Activated CD4-positive, alpha-beta T cell treated with anti-CD3 and anti-CD28 coated beads, Interleukin-2, amount 50 U/mL, for 24 hours (primary cell): ENCODE results near the gene MYT1.

ENCODE experiments used
- DNase-seq, 2 donors: peaks; one replicate each; pipeline ENCODE4 v3.0.0-alpha.2; 2020; ENCODE audit warnings: low read depth in 1 of 2, low spot score in 1 of 2

MYT1 gene

GRCh38 chr20:64188682-64189529 lies 24.7 kb downstream of the MYT1 start:
- DNase-seq = no peak

GRCh38 chr20:64189530-64189966 lies 25.3 kb downstream of the MYT1 start:
- DNase-seq = no peak

- DNase-seq = no peak
Observed at GRCh38 chr20:64189986-64190385, 25.7 kb downstream of the MYT1 start.

GRCh38 chr20:64191002-64191401 lies 26.8 kb downstream of the MYT1 start:
- no peak for DNase-seq

DNA sequence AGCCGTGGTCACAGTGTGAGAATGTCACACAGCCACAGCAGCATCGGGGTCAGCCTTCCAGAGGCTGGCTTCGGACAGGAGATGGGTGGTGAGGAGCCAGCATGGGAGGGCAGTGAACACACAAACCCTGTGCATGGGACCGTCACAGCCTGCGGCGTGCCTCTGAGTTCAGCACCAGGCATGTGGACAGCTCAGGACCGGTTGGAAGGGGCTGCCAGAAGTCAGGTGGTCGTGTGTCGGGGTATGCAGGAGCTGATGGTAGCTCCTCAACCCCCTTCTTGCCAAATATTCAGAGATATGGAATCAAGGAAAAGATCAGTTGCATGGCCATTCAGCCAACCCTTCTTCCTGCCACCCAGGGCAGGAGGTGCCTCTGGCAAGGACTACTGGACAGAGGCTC lies 28.2 kb downstream of the MYT1 start:
- DNase-seq = no peak

DNA sequence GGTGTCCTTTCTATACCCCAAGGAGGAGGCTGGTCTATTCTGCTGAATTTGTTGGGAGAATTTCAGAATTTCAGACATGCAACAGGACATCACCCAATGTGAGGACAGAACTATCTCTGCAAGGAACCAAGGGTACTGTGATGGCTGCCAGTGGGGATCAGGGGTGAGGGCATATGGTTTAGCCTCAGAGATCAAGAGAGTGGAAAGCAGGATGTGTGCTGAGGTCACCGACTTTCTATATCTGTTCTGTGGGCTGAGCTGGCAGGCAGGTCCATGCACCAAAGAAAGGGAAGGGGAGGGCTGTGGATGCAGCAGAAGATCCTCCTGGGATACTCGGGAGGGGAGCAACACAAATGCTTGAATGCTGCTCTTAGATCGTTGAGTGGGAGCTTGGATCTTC lies 28.8 kb downstream of the MYT1 start:
- no peak for DNase-seq

DNA sequence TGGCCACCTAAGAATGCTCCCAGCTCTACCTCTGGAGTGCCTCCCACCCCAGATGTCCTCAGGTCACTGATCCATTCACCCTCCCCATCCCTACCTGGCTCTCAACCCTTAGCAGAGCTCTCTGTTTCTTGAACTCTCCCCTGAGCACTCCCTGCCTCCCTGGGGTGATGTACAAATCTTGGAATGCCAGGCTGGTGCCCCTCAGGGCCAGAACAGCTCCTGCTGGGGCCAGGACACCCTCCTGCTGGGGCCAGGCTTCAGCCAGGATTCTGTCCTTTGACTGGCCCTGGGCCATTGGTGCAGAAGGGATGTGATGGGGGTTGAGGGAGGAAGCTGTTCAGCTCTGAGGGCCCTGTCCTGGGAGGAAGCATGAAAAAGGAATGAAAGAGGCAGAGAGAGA lies 30.0 kb downstream of the MYT1 start:
- DNase-seq = no peak

DNA sequence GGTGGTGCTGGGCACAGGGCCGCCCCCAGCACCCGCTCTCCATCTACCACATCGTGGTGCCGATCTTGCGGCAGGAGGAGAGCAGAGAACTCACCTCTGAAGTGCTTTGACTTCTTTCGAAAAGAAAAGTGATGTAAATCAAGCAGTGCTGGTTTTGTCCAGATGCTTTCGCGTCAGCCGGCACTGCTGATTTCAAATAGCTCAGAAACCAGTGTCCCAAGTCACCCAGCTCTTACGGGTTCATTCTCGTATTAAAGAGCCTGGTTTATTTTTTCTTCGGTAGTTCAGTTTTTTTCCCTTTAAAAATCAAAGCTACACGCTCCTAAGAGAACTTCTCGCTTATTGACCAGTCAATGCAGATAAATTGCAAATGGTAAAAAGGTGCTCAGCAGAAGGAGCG lies 32.1 kb downstream of the MYT1 start:
- no peak for DNase-seq

DNA sequence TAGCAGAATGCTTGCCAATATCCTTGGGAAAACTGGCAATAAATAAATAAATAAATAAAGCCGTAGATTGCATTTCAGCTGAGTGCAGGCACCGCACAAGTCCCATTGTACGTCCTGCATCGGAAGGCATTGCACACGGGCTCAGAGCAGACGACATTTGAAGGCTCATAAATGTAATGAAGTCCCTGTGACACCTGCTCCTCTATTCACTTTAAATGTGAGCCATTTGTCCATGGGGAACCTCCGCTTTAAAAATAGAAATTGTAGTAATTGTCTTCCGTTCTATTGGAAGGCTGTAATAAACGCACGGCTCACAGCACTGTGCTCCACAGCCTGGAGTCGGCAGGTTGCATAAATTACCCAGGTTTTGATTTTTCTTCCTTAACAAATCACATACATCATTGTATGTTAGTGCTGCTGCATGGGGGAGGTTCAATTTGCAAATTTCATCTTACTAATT lies 32.6 kb downstream of the MYT1 start:
- no peak for DNase-seq

- no peak for DNase-seq
Observed at GRCh38 chr20:64198347-64198746, 34.1 kb downstream of the MYT1 start.

GRCh38 chr20:64199395-64199794 lies 35.1 kb downstream of the MYT1 start:
- no peak for DNase-seq

GRCh38 chr20:64200740-64201139 lies 36.5 kb downstream of the MYT1 start:
- no peak for DNase-seq

DNA sequence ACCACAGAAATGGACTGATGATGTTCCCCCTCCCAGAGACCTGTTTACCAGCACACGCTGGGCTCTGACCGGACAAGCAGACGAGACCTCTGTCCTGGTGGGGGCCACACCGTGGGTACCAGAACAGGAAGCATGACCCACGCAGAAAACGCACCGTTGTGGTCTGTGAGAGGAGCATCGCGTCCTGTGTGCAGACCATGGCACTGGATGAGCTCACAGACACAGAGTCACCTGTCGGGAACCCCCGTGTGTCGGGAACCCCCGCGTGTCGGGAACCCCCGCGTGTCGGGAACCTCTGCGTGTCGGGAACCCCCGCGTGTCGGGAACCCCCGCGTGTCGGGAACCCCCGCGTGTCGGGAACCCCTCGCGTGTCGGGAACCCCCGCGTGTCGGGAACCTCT lies 37.4 kb downstream of the MYT1 start:
- DNase-seq = no peak

GRCh38 chr20:64203037-64203777 lies 39.0 kb downstream of the MYT1 start:
- no peak for DNase-seq

DNA sequence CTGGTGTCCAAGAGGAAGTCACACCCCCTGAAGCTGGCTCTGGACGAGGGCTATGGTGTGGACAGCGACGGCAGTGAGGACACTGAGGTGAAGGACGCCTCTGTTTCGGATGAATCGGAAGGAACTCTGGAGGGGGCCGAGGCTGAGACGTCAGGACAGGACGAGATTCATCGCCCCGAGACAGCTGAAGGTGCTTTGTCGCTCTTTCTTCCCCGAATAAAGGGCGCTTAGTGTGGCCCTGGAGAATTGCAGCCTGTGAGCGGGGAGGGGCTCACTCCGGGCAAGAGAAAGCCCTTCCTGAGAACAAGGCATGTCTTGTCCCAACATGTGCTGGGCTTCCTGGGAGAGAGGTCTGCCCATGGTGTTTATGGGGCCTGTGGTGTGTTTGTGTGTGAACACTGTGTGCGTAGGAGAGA lies 41.4 kb downstream of the MYT1 start:
- no peak for DNase-seq

GRCh38 chr20:64206614-64207013 lies 42.4 kb downstream of the MYT1 start:
- DNase-seq = no peak

DNA sequence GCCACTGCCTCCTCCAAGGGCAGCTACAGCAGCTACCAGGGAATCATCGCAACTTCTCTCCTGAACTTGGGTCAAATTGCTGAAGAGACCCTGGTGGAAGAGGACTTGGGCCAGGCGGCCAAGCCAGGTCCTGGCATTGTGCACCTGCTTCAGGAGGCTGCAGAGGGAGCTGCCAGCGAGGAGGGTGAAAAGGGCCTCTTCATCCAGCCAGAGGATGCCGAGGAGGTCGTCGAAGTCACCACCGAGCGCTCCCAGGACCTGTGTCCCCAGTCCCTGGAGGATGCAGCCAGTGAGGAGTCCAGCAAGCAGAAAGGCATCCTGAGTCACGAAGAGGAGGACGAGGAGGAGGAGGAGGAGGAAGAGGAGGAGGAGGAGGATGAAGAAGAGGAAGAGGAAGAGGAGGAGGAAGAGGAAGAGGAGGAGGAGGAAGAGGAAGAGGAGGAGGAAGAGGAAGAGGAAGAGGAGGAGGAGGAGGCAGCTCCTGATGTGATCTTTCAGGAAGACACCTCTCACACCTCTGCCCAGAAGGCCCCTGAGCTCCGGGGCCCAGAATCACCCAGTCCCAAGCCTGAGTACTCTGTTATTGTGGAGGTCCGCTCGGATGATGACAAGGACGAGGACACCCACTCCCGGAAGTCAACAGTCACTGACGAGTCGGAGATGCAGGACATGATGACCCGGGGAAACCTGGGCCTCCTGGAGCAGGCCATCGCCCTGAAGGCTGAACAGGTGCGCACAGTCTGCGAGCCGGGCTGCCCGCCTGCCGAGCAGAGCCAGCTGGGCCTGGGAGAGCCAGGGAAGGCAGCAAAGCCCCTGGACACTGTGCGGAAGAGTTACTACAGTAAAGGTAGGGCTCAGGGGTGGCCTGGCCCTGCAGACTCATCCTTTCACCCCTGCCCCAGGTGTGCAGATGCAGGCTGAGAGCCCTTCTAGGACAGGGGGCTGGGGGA lies 43.7 kb downstream of the MYT1 start:
- DNase-seq = no peak

GRCh38 chr20:64209148-64209547 lies 44.9 kb downstream of the MYT1 start:
- no peak for DNase-seq

GRCh38 chr20:64210656-64211369 lies 46.6 kb downstream of the MYT1 start:
- no peak for DNase-seq

GRCh38 chr20:64211874-64212658 lies 47.8 kb downstream of the MYT1 start:
- DNase-seq = no peak
